ENCODE data around the gene NDFIP2. TPM values are rescaled to one million over a fixed set of nuclear protein-coding genes. Genes with fewer than 3 reads are reported as not detected.

The NDFIP2 gene
- total RNA-seq, 1 experiment from 2014 or later = 49.6 TPM

- Histone ChIP-seq H3K9me2 (ENCODE audit: insufficient read depth) (no peaks in the 10 kb centered on the region), H3K9me3 (ENCODE audit: control insufficient read depth in 1 of 2, insufficient read depth in 1 of 2, low read depth in 1 of 2, low read length in 2 of 2) (no peaks in the 10 kb centered on the region), H3K79me2 (ENCODE audit: insufficient read depth, low read length) (no peaks in the 10 kb centered on the region), H3K27me3 (ENCODE audit: insufficient read depth, low read length) (no peaks in the 10 kb centered on the region), H2AFZ (ENCODE audit: low read depth, low read length, poor library complexity, severe bottlenecking) (no peak overlapping the region), H3K9ac (ENCODE audit: low read length) (no peak overlapping the region), H3K4me3 (replicated peaks in 1 of 2; ENCODE audit: low read depth in 1 of 2, low read length in 2 of 2) (no peak overlapping the region), H3K36me3 (ENCODE audit: control insufficient read depth in 1 of 2, insufficient read depth in 2 of 2, low read length in 2 of 2) (no peaks in the 10 kb centered on the region), H4K20me1 (ENCODE audit: insufficient read depth) (no peaks in the 10 kb centered on the region), H3K4me2 (ENCODE audit: low read length) (no peak overlapping the region), H3K27ac (ENCODE audit: low read depth, low read length) (no peak overlapping the region), H3K4me1 (ENCODE audit: control insufficient read depth in 1 of 2, insufficient read depth in 2 of 2, low read length in 2 of 2) (no peaks in the 10 kb centered on the region)
- TF ChIP-seq ATF3 (IDR thresholded peaks at IDR 0.05) (no peak), FOSL1 (IDR thresholded peaks at IDR 0.05; ENCODE audit: low read depth) (no peak), EZH2phosphoT487 (IDR thresholded peaks at IDR 0.05; ENCODE audit: borderline replicate concordance) (no peak), SIN3A (IDR thresholded peaks at IDR 0.05; ENCODE audit: low read depth) (no peak), ZBTB33 (IDR thresholded peaks at IDR 0.05; ENCODE audit: extremely low read depth, insufficient replicate concordance, low read length) (no peak), MAX (IDR thresholded peaks at IDR 0.05) (no peak), SP1 (IDR thresholded peaks at IDR 0.05; ENCODE audit: low read depth) (no peak), POLR2A (IDR thresholded peaks at IDR 0.05; ENCODE audit: borderline replicate concordance, extremely low read depth, insufficient read depth, insufficient read length) (no peak), YY1 (IDR thresholded peaks at IDR 0.05; ENCODE audit: extremely low read depth, insufficient replicate concordance, low read depth, low read length) (no peak), EZH2 (IDR thresholded peaks at IDR 0.05) (no peak), JUND (IDR thresholded peaks at IDR 0.05) (no peak), REST (IDR thresholded peaks at IDR 0.05; ENCODE audit: low read depth) (no peak), RAD21 (IDR thresholded peaks at IDR 0.05; ENCODE audit: low read depth) (no peak), SRF (IDR thresholded peaks at IDR 0.05; ENCODE audit: low read depth) (no peak), CEBPB (IDR thresholded peaks at IDR 0.05; ENCODE audit: low read depth) (no peak), CBX3 (IDR thresholded peaks at IDR 0.05; ENCODE audit: low read depth) (no peak), POLR2AphosphoS5 (IDR thresholded peaks at IDR 0.05; ENCODE audit: low read depth, low read length) (no peak)
- BruUV-seq (replicated peaks) = no TSS peak
- intact Hi-C loops (cut with micrococcal nuclease) = no loop called here
- DNase-seq (ENCODE audit: low read depth, low spot score) (no peak), ATAC-seq (no peak)
- RAD21 ChIA-PET (ENCODE audit: low non-redundant PET in 1 of 2, low total read pairs in 2 of 2, uncharacterized antibody in 2 of 2, unreplicated experiment in 2 of 2) = no interaction called here
- CTCF ChIA-PET = interaction anchor here (2.3 kb wide), 1 partner anchor 9 kb away, joined by 9 read pairs; no protein-coding TSS in a partner anchor
- POLR2A ChIA-PET = no interaction called here
These were observed 48.0 kb upstream of the NDFIP2 start for GRCh38 chr13:79432992-79433391.

Measured in HCT116 (cell line).